GM15510 (cell line): ENCODE measurements around the gene WNT7A.

Source experiments
- POLR2A ChIP-seq: IDR thresholded peaks from 3 replicates; pipeline ENCODE4 v1.6.1; 2011; ENCODE audit warnings: borderline replicate concordance; ENCODE audit not compliant: insufficient read length; ENCODE audit errors: extremely low read depth

WNT7A gene

DNA sequence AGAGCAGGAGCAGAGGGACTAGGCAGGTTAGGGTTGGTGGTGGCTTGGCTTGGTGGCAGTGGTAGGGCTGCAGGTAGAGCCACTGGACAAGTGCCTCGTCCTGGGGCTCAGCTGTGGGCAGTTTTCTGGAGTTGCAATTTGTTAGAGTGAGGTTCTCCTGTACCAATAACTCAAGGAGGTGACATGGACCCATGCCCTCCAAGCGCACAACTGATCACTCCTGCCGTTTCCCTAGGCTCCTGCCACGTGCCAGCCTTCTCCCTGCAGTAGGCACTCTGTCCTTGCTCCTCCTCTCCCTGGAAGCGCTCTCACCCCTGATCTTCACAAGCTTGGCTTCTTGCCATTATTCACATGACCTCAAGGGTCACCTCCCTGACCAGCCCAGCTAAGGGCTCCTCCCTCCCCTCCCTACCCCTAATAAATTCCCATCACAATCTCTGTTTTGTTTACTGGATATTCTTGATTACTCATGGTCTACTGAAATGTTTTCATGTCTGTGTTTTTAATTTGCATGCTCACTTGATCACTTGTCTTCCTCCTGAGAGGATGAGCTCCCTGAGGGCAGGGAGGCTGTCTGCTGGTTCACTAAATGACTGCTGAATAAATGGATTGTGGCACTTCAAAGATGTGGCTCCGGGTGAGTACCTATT, 3.3 kb downstream of the WNT7A start:
- TF ChIP-seq POLR2A, result no peak

DNA sequence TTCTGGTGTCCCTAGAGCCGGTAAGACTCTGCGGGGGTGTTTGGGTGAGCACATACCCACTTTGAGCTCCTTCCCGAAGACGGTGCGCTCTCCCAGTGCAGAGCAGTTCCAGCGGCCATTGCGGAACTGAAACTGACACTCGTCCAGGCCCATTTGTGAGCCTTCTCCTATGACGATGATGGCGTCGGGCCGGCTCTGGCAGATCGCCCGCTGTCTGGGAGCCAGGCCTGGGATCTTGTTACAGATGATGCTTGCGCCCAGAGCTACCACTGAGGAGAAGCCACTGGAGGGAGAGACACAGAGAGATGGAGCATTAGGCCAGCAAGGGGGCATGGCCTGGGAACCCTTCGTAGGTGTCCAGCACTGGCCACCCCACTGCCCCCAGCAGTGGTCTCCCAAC, 5.0 kb downstream of the WNT7A start:
- TF ChIP-seq POLR2A, result no peak

DNA sequence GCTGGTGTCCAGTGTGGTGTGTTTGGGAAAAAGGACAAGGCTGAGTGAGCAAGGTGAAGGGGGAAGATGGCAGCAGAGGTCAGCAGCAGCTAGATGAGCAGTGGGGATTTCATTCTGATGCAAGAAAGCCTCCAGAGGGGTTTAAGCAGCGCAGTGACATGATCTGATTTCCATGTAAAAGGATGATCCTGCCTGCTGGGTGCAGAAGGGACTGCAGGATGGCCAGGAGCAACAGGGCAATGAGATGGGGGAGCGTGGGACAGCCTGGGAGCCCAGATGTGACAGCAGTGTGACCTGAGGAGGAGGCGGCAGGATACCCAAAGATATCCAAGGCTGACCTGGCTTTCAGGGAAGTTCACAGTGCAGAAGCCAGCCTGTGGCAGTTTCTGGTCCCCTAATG, 6.1 kb downstream of the WNT7A start:
- TF ChIP-seq POLR2A, result no peak

DNA sequence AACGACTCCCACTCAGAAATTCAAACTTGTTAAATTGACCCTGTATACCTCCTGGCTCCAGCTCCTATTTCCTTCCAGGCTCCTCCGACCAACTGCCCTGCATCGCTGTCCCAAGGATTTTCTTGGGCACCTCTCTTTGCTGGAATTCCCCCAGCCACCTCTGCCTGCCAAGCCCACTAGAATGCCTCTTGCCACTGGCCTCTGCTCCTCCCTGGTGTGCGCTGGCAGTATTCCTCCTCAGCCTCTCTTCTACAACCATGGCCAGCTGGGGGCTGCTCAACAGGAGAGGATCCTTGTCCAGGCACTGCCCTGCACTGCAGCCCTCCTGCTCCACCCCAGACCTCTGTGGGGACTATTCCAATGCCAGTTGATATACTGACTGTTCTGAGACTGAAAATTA, 7.4 kb downstream of the WNT7A start:
- TF ChIP-seq POLR2A, result no peak

DNA sequence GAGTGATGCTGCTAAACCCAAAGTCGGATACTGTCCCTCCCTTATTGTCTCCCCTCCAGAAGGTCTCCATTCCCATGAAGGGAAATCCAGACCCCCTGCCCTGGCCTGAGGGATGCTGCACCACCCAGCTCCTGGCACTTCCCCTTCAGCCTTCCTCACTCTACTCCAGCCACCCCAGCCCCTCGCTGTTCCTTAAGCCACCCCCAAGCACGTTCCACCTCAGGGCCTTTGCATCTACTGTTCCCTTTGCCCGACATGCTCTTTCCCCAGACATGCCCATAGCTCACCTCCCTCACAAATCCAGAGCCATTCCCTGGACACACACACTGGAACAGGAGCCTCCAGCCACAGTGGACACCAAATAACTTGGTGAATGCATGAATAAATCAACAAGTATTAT, 8.1 kb downstream of the WNT7A start:
- no peak for TF ChIP-seq POLR2A

DNA sequence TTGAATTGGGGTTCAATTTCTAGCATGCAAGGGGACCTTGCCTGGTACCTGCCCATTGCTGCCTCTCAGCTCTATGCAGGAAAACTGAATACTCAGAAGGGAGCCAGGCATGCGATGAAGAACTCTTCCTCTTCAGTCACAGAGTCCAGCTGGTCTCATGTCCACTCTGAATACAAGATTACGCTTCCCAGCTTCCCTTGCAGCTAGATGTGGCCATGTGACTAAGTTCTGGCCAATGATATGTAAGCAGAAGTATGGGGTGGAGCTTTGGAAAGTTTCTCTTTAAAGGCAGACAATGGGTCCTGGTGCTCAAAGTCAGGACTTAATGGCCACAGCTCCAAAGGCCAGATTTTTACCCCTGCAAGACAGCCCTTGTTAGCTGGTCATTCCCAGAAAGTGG, 9.0 kb downstream of the WNT7A start:
- TF ChIP-seq POLR2A, result no peak

DNA sequence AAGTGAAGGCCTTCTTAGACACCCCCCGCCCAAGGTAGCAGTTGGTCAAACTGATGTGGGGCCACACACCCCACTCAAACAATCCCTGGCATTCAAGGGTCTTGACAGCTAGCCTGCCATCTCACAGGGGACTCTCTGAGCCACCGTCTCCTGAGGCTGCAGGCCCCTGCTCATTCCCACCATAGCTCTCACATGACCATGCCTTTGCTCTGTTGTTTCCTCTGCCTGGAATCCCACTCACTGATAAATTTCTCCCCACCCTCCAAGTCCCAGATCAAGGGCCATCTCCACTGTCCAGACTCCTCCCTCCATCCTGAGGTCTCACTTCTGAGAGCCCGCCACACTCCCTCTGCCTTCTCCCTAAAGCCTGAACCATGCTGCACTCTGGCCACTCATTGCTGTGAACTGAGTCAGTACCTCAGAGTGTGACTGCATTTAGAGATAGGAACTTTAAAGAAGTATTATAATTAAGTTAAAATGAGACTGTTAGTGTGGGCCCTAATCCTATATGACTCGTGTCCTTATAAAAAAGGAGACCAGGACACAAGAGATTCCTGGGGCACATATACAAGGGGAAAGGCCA, 10.0 kb downstream of the WNT7A start:
- TF ChIP-seq POLR2A, result no peak

DNA sequence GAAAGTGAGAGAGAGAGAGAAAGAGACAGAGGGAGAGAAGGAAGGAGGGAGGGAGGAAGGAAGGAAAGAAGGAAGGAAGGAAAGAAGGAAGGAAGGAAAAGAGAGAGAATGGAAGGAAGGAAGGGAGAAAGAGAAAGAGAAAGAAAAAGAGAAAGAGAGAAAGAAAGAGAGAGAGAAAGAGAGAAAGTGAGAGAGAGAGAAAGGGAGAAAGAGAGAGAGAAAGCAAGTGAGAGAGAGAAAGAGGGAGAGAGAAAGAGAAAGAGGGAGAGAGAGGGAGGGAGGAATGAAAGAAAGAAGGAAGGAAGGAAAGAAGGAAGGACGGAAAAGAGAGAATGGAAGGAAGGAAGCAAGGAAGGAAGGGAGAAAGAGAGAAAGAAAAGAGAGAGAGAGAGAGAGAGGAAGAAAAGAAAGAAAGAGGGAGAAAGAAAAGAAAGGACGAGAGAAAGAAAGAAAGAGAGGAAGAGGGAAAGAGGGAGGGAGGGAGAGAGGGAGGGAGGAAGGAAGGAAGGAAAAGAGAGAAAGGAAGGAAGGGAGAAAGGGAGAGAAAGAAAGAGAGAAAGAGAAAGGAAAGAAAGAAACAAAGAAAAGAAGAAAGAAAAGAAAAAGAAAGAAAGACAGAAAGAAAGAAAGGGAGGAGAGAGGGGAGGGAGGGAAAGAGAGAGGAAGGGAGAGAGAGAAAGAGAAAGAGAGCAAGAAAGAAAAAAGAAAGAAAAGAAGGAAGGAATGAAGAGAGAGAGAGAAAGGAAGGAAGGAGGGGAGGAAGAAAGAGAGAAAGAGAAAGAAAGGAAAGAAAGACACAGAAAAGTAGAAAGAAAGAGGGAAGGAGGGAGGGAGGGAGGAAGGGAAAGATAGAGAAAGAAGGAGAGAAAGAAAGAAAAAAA, 10.8 kb downstream of the WNT7A start:
- no peak for TF ChIP-seq POLR2A

DNA sequence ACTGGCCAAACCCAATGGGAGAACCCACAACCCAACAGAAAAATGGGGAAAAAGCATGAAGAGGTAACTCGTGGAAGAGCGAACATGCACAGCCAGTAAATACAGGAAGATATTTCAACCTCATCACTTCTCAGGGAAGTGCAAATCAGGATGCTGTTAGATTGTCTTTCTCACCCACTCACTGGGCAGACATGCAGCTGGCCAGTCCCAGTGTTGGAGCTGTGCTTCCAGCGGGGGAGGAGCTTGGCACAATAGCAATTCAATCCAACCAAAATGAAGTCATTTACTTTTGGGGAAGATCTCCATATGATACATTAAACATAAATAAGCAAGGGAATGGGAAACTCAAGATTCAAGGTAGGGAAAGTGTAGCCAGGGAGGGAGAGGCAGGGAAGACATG, 12.1 kb downstream of the WNT7A start:
- TF ChIP-seq POLR2A, result no peak

DNA sequence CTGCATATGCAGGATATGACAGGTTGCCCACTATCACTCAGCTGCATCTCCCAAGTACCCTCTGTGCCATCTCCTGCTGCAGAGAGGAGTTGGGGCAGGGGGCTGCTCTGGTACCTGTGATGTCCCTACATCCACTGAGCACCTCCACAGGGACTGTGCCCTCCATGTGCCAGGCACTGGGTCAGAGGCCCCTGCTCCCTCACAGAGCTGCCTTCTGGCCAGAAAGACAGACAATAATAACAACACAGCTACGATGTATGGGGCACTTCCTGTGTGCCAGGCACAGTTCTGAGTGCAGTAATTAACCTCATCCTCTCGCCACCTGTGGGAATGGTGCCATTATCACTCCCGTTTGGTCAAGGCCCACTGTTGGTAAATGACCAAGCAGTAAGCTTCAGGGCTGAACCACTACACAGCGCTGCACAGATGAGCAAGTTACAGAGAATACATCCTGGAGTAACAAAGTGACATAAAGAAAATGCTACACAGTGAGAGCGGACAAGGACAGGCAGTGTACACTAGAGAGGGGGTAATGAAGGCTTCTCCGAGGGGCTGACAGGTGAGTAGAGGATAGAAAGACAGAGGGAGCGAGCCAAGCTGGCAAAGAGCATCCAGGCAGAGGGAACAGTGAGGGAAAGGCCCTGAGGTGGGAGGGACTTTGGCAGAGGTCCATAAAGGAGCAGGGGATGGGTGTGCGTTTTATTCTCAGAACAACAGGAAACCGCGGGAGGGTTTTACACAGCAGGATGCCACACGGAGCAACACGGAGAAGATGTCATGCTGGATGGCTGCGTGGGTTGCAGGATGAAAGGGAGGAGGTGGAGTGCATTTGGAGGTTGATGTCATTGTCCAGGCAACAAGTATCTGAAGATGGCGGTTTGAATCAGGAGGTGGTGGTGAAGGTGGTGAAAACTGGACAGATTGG, 13.6 kb downstream of the WNT7A start:
- TF ChIP-seq POLR2A, result no peak

DNA sequence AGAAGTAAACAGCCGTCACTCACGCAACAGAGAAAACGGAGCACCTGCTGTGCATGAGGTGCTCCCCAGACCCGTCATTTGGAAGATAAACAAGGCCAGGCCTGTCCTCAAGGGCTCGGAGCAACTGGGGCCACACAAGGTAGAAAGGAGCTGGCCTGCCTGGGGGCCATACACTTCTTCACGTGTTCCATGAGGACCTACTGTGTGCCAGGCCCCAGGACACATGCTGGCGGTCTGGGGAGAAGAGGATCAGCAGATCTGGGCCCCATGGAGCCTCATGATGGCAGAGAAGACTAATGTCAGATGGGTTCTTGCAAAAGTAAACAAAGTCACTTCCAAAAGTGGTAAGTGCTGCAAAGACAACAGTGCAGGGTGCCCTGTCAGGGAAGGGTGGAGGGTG, 14.3 kb downstream of the WNT7A start:
- no peak for TF ChIP-seq POLR2A

DNA sequence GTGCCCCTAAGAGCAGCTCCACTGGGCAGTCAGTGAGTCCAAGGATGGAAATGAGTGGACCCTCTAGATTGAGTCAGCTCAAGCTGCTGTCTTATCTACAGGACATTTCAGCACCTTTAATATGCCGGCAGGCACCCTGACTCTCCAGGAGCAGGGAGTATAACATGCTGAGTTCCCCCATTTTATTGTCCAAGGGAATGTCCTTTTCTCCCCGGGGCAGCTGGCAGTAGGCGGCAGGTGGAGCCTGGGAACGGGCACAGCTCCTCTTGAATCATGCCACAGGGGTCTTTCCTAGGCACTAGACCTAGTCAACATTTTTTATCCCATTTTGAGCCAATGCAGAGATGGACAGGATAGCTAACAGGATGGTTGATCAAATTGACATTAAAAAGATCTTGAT, 14.8 kb downstream of the WNT7A start:
- no peak for TF ChIP-seq POLR2A

DNA sequence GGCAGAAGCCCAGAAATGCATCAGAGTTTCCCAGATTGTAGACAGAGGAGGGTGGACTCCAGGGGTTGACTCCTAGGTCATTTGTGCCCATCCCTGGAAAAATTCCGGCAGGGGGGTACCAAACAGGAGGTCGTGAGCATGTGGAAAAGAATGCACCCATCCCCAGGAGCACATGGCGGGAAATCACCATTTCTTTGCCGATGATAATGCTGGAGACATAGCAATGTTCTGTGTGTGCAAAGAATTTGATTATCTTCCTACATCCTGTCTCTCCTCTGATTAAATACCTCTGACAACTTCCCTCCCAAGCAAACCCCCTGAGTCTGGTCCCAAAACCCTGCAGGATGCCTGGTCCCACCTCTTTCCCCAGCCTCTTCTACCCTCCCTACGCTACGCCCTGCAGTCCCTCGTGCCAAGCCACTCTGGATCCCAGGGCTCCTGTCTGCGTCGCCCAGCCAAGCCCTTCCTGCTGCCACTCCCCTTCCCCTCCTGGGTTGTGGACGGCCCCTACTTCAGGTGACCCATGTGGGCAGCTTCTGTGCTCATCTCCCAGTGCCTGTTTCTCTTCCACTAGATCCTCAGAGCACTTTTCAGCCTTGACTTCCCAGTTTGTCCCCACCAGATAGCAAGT, 15.8 kb downstream of the WNT7A start:
- no peak for TF ChIP-seq POLR2A

DNA sequence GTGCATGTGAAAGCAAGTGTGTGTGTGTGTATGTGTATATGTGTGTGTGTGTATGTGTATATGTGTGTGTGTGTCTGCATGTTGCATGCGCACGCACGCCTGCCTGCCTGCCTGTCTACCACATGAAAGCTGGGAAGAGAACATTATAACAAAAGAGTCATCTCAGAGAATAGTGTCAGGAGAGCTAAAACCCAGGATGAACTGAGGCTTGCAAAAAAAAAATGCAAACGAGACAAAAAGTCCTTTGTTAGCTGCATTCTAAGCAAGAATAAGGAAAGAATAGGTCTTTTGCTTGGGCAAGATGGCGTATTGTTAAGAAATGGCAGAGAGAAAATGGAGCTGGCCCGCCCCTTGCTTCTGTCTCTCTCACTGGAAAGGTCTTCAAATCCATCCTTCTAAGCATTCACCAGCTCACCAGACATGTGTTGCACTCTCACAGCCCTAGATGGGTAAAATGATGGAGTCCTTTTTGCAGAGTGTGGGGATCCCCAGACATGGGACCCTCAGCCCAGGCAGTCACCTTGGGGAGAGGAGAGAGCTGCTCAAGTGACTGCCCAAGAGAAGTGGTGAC, 16.4 kb downstream of the WNT7A start:
- TF ChIP-seq POLR2A, result no peak
